Activated CD4-positive, alpha-beta T cell treated with anti-CD3 and anti-CD28 coated beads, Interleukin-2, amount 50 U/mL, for 4 hours (primary cell): ENCODE results near the gene MPL.

Source experiments
- DNase-seq, 2 experiments: peaks; one replicate each; pipeline ENCODE4 v3.0.0-alpha.2; 2020

MPL gene

DNA sequence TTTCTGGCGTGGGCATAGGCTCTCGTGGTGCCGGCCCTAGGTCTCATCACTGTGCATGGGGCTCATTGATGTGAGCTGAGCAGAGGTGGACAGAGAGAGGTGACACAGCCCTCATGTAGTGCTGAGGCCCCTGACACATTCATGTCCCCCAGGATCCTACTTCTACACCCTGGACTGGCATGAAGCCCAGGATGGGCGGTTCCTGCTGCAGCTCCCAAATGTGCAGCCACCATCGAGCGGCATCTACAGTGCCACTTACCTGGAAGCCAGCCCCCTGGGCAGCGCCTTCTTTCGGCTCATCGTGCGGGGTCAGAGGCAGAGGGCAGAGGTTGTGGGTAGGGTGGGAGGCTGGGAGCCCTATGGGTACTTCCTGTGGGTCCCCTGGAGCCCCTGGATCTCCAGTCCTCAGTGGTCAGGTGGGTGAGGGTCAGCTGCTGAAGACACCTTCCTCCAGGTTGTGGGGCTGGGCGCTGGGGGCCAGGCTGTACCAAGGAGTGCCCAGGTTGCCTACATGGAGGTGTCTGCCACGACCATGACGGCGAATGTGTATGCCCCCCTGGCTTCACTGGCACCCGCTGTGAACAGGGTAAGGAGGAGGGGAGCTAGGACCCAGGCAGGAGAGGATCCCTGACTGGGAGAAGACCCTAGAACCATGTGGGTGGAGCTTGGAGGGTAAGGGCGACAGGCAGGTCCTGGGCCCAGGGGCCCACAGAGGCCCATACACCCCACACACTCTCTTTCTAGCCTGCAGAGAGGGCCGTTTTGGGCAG is 30.7 kb upstream of the MPL start:
- no peak for DNase-seq

DNA sequence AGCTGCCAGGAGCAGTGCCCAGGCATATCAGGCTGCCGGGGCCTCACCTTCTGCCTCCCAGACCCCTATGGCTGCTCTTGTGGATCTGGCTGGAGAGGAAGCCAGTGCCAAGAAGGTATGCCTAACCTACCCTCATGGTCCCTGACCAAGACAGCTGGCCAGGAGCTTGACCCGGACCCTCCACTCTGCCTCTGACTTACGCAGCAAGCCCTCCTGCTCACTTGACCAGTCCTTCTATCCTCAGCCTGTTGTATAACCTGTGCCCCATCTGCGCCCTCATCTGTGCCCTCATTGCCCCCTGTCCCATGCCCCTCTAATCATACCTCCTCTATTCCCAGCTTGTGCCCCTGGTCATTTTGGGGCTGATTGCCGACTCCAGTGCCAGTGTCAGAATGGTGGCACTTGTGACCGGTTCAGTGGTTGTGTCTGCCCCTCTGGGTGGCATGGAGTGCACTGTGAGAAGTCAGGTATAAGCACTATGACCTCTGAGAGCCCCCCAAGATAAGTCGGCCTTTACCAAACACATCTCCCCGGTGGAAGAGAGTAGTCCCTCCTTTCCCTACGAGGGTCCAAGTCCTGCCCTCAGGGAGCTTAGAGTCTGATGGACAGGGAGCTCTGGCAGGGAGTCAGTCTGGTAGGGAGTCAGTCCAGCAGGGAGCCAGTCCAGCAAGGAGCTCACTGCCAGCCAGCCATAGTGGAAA is 30.0 kb upstream of the MPL start:
- DNase-seq: no peak

DNA sequence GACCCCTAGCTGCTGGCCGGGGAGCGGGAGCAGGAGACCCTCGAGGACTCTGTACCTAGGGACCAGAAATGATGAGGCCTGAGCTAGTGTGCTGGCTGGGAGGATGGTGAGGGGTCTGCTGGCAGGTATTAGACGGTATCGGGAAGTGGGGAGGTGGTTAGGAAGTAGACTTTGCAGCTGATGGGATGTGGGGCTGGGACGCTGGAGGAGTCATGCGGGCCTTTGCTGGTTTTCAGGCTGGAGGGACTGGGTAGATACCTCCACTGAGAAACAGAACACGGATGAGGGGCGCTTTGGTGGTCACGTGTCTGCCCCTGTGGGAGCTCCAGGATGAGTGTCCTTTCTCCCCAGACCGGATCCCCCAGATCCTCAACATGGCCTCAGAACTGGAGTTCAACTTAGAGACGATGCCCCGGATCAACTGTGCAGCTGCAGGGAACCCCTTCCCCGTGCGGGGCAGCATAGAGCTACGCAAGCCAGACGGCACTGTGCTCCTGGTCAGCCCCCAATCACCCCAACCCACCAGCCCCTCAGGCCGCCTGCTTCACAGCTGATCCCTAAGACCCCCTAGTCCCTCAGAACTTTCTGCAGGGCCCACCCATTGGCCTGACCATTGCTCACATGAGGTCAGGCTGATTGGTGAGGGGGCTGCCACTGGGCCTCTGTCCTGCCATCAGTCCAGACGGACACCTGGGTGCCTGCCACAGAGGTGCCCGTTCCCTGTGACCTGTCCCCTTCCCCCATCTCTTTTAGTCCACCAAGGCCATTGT is 28.8 kb upstream of the MPL start:
- no peak for DNase-seq

DNA sequence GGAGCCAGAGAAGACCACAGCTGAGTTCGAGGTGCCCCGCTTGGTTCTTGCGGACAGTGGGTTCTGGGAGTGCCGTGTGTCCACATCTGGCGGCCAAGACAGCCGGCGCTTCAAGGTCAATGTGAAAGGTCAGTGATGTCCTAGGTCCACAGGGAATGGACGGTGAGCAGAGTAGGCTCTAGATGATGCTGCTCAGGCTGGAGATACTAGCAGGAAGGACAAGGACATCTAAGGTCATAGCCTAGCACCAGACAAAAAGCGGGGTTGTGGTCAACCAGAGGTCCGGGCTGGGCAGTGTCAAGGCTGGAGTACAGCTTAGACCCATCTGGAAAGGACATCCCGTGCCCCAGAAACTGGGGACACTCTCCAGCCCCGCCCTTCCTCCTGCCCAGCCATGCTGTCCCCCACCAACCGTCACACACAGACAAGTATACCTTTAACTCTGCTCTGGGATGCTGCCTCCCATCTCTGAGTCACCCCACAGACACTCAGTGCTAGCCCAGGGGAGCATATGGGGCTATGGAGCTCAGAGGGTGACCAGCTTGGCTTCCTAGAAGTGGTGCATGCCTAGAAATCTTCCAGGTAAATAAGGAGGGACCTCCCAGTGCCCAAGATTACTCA is 28.1 kb upstream of the MPL start:
- DNase-seq: no peak

DNA sequence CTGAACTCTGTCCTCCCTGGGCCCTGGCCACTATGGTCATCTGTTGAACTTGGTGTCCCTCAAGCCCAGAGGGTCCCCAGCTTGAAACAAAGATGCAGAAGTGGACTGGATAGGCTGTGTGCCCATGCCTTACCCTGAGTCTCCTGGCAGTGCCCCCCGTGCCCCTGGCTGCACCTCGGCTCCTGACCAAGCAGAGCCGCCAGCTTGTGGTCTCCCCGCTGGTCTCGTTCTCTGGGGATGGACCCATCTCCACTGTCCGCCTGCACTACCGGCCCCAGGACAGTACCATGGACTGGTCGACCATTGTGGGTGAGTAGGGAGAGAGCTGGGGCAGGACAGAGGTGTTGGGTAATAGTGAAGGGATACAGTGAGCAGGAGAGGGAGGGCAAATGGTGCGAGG is 26.1 kb upstream of the MPL start:
- DNase-seq: no peak

DNA sequence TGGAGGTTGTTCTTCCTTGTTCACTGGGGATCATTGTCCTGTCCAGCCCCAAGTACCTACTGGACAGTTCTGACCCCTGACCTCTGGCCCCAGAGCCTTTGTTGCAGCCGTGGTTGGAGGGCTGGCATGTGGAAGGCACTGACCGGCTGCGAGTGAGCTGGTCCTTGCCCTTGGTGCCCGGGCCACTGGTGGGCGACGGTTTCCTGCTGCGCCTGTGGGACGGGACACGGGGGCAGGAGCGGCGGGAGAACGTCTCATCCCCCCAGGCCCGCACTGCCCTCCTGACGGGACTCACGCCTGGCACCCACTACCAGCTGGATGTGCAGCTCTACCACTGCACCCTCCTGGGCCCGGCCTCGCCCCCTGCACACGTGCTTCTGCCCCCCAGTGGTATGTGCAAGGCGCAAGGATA is 25.4 kb upstream of the MPL start:
- DNase-seq: no peak

DNA sequence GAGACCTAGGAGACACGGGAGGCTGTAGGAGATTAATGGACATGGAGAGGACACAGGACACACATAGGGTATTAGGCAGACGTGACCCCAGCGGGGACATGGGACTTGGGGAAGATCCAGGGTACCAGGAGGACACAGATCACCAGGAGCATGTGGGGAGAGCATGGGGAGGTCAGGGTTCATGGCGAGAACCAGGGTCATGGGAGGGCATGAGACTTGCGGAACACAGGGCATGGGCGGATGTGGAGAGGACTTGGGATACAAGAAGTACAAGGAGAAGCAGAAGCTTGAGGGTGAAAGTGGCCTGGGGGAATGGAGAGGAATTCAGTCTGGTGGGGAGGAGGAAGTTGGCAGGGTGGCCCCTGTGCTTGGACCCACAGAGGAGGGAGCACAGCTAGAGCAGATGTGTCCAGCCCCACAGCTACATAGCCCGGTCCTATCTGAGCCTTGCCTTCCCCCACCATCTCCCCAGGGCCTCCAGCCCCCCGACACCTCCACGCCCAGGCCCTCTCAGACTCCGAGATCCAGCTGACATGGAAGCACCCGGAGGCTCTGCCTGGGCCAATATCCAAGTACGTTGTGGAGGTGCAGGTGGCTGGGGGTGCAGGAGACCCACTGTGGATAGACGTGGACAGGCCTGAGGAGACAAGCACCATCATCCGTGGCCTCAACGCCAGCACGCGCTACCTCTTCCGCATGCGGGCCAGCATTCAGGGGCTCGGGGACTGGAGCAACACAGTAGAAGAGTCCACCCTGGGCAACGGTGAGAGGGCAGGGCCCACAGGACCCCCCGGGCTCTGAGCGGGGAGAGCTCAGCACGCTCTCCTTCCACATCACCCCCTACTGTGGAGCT is 24.7 kb upstream of the MPL start:
- no peak for DNase-seq

DNA sequence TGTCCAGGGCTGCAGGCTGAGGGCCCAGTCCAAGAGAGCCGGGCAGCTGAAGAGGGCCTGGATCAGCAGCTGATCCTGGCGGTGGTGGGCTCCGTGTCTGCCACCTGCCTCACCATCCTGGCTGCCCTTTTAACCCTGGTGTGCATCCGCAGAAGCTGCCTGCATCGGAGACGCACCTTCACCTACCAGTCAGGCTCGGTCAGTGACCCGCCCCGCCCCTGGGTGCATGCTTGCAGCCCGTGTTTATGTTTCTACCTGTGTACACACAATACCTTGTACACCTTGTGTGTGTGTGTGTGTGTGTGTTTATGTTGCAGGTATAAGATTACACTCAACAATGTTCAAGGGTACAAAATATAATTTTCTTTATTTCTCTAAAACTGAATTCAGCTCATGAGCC is 23.8 kb upstream of the MPL start:
- no peak for DNase-seq

DNA sequence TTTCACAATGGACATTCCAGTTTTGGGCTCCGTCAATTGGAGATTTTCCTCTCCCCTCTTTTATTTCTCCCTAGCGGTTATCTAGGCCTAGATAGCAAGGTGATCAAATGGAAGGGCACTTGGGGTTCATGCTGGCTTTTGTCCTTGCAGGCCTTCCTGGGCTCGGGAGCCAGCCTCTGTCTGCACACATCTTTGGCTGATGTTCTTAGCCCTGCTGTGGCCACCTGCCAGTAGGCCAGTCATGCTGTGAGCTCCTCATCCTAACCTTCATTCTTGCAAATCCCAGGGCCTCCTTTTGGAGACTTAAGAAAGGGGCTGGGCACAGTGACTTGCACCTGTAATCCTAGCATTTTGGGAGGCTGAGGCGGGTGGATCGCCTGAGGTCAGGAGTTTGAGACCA is 23.4 kb upstream of the MPL start:
- no peak for DNase-seq

DNA sequence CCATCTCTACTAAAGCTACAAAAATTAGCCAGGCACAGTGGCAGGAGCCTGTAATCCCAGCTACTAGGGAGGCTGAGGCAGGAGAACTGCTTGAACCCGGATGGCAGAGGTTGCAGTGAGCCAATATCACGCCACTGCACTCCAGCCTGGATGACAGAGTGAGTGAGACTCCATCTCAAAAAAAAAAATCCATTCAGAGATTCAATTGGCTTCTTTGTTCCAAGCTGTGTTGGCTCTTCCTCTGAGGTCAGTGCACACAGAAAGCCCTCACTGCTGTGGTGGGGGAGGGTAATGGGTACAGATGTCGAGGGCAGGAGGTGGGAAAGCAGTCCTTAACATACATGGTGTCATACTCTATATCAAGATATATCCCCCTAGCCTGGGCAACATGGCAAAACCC is 22.1 kb upstream of the MPL start:
- no peak for DNase-seq

DNA sequence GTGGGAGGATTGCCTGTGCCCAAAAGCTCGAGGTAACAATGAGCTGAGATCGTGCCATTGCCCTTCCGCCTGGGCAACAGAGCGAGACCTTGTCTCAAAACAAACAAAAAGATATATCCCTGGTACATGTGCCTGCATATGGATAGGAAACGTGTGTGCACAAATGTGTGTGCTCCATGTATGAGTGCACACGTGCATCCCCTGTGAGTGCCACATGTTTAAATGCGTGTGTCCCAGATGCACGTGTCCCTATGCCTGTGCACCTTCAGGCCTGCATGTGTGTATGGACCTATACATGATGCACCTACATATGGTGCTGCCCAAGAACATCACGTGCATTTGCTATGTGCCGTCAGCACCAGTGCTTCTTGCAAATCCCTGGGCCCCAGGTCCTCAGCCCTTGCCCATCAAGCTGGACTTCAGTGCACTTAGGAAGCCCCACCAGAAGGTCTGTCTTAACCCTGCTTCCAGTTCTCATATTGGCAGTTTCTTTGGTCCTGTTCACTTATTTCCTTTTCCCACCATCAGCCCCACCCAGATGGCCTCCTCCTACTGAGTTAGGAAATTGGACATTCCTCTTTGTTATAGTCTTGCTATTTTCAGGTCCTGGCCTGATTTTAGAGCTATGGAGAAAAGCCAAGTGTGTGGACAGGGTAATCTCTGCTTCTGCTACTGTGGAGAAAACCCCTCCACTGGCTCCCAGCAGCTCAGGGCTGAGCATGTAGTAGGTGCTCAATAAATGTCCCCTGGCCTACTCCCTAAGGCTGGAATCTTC is 21.5 kb upstream of the MPL start:
- DNase-seq: no peak

DNA sequence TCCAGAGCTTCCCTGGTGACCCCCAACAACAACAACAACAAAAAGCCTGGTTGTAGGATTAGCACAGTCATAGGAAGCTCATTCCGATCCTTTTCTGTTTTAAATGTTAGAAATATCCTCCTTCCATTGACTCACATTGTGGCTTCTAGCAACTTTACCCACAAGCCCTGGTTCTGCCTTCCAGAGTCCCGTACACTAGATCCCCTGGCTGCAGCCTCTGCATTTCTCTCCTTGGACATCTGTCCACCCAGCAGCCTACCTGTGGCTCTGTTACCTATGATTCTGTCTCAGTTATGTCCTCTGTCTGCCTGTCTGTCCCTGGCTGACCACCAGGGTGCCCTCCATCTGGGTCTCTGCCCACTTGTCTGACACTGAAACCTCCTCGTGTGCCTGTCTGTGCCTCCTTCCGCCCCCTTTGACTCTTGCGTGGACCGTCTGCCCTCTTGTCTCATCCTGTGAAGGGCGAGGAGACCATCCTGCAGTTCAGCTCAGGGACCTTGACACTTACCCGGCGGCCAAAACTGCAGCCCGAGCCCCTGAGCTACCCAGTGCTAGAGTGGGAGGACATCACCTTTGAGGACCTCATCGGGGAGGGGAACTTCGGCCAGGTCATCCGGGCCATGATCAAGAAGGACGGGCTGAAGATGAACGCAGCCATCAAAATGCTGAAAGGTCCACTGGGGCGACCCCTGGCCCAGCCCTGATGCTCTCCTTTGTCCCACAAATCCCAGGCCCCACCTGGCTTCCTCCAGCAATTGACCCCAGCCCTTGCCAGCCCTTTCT is 20.7 kb upstream of the MPL start:
- no peak for DNase-seq

DNA sequence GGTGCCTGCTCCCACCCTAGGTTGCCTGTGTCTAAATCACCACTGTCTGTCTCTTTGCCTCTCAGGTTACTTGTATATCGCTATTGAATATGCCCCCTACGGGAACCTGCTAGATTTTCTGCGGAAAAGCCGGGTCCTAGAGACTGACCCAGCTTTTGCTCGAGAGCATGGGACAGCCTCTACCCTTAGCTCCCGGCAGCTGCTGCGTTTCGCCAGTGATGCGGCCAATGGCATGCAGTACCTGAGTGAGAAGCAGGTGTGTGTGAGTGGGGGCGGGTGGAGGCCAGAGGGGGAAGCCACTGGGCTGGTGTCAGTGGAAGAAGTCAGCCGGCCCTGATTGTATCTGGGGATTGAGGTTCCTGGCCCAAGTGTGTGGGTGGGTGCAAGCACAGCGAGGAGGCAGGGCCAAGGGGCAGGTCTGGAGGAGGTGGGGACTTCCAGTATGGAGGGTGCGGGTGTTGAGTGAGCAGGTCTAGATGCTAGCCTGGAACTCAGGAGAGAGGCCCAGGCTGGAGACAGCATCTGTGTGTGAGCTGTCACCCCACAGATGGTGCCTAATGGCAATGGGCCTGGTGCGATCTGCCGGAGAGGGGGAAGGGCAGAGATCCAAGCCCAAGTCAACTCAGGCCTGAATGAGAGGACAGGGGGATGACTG is 19.7 kb upstream of the MPL start:
- DNase-seq: no peak

DNA sequence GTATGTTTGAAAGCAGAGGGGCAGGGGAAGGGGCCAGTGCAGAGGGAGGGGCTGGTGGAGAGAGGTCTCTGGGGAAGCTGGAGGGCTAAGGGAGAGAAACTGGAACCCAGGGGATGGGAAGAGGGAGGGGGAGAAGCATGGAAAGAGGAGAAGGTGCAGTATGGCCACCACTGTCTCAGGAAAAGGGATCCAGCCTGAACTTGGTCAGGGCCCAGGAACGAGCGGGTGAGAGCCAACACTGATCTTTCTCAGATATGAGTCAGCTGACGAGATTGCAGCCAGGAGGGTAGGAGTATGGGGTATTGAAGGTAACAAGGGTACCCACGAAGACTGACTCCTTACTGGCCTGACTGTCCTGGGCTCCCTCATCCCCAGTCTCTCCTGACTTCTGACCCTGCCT is 18.8 kb upstream of the MPL start:
- no peak for DNase-seq

DNA sequence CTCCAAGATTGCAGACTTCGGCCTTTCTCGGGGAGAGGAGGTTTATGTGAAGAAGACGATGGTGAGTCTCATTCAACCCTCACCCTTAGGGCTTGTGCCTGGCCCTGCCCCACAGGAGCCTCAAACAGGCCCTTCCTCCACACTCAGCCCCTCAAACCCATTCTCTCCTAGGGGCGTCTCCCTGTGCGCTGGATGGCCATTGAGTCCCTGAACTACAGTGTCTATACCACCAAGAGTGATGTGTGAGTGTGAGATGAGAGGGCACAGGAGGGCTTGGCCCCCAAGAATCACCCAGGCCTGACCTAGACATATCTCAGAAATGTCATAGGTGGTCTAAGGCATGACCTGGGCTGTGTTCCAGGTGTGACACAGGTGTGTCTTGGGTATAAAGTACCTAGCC is 18.3 kb upstream of the MPL start:
- no peak for DNase-seq

DNA sequence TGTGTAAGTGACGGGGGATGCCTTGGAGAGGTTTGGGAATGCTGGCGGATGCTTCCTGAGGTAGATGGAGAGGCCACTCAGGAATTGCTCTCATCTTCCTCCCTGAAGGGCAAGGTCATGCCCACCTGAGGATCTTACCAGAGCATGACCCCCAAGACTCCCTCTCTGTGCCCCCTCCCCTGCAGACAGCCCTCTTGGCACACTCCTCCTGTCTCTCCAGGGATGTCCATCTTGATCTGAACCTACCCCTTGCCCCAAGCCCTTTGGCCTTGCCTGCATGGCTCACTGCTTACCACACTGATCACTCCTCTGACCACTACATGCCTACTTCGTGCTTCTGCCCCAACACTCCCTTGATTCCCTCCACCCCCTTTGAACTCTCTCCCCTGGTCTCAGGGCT is 17.9 kb upstream of the MPL start:
- DNase-seq: no peak

DNA sequence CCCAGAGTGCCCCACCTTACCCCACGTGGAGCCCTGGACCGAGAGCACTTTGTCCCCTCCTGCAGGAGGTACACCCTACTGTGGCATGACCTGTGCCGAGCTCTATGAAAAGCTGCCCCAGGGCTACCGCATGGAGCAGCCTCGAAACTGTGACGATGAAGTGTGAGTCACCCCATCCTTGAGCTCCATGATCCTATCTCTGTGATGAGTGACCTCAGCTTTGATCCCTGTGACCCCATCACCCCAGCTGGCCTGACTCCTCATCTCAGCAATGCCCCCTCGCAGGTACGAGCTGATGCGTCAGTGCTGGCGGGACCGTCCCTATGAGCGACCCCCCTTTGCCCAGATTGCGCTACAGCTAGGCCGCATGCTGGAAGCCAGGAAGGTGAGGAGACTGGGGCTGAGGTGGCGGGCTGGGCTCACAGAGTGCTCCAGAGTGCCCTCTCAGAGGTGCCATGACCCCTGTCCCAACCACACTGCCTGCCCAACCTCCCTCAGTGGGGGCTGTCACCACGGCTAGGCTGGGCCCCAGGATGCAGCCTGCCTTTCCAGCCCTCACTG is 16.2 kb upstream of the MPL start:
- DNase-seq: no peak

DNA sequence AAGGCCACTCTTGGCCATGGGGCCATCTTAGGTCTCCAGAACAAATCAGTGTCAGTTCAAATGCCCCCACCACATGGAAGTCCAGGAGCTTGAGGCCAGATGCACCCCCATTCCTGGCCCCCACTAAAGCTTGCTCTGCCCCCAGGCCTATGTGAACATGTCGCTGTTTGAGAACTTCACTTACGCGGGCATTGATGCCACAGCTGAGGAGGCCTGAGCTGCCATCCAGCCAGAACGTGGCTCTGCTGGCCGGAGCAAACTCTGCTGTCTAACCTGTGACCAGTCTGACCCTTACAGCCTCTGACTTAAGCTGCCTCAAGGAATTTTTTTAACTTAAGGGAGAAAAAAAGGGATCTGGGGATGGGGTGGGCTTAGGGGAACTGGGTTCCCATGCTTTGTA is 15.1 kb upstream of the MPL start:
- no peak for DNase-seq

DNA sequence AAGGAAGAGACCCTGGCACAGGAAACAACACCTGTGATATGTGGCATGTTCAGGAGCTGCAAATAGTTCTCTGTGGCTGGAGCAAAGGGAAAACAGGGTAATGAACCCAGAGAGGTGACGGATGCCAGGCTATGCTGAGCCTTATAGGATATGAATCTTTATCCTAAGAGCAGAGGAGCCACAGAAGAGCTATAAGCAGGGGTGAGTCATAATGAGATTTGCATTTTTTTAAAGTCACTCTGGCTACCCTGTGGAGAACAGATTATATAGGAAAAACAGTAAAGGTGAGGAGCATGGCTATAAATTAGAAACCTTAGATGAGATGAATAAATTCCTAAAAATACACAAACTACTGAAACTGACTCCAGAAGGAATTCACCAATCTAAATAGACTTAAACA is 12.8 kb upstream of the MPL start:
- no peak for DNase-seq

DNA sequence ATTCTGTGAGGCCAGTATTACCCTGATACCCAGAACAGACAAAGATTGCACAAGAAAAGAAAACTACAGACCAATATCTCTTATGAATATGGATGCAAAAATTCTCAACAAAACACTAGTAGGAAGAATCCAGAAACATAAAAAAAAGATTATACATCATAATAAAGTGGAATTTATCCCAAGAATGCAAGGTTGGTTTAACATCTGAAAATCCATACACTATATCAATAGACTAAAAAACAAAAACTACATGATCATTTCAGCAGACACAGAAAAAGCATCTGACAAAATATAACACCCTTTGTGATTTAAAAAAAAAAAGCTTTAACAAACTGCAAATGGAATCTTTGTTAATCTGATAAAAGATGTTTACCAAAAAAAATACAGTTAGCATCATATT is 12.2 kb upstream of the MPL start:
- no peak for DNase-seq
